Esophagus (tissue), 2 donors: ENCODE results near the gene GUCY2D. TPM values are rescaled to one million over a fixed set of nuclear protein-coding genes. Genes with fewer than 3 reads are reported as not detected.
"Not testable (repeated sequence)": the region's sequence is repeated elsewhere in the genome, so short reads cannot be mapped to it uniquely, and the experiment has no call there.

Source experiments
- H3K27ac ChIP-seq, 2 donors: one replicate each; pipeline ENCODE4 v1.5.1; 2013; ENCODE audit warnings: low read depth in 2 of 2, mild to moderate bottlenecking in 2 of 2, inconsistent platforms in 1 of 2, low read length in 1 of 2, moderate library complexity in 1 of 2
- H3K27me3 ChIP-seq, 2 donors: one replicate each; pipeline ENCODE4 v1.6.1; 2013; ENCODE audit warnings: low read length in 2 of 2, control low read depth in 1 of 2, mild to moderate bottlenecking in 1 of 2; ENCODE audit not compliant: insufficient read depth in 2 of 2, control insufficient read depth in 1 of 2
- H3K36me3 ChIP-seq, 2 donors: one replicate each; pipeline ENCODE4 v1.6.1; 2013; ENCODE audit warnings: low read length in 1 of 2; ENCODE audit not compliant: control insufficient read depth in 2 of 2, insufficient read depth in 2 of 2
- H3K4me1 ChIP-seq, 2 donors: one replicate each; pipeline ENCODE4 v1.6.1; 2013; ENCODE audit warnings: low read length in 1 of 2; ENCODE audit not compliant: control insufficient read depth in 2 of 2, insufficient read depth in 2 of 2
- H3K4me3 ChIP-seq, 2 donors: one replicate each; pipeline ENCODE4 v1.5.1; 2013; ENCODE audit warnings: low read length in 2 of 2, mild to moderate bottlenecking in 2 of 2, low read depth in 1 of 2, moderate library complexity in 1 of 2
- H3K9me3 ChIP-seq, 2 donors: one replicate each; pipeline ENCODE4 v1.6.1; 2013; ENCODE audit warnings: mild to moderate bottlenecking in 2 of 2, low read depth in 1 of 2, low read length in 1 of 2, moderate library complexity in 1 of 2; ENCODE audit not compliant: control insufficient read depth in 2 of 2, insufficient read depth in 1 of 2
- WGBS, 2 donors: extraction: QIAGEN DNeasy Blood & Tissue Kit; methylation state at CpG; one replicate each; pipeline ENCODE4 v1.1.7; 2013; 5-methylcytosine and 5-hydroxymethylcytosine counted together
- polyA plus RNA-seq, 2 donors: library from polyadenylated mRNA; stranded (reverse); fragments of 200-250 nt; gene quantifications; one replicate each; pipeline ENCODE4 v1.2.3, GENCODE V29; 2013
- donor health status: healthy with polysubstance abuse.
- donor health status: Bipolar disorder and iron deficiency.

The GUCY2D gene
- polyA plus RNA-seq, 2 donors, result 0.19 to 0.59 TPM

GRCh38 chr17:8052256-8053252, 50.1 kb downstream of the GUCY2D start:
- Histone ChIP-seq H3K27me3 (no peaks in the 10 kb centered on the region), H3K4me1 (peaks cover 0 to 2% of the 10 kb centered on the region in 2 donors), H3K36me3 (peaks cover 0 to 2% of the 10 kb centered on the region in 2 donors), H3K27ac (no peak overlapping the region), H3K9me3 (no peaks in the 10 kb centered on the region), H3K4me3 (no peak overlapping the region)
- 93 to 94% methylated on average over 6 of the region's 6 CpGs for WGBS, 2 donors

GRCh38 chr17:8053600-8053999, 51.2 kb downstream of the GUCY2D start:
- H3K27ac ChIP-seq, result no peak overlapping the region
- peaks cover 0 to 2% of the 10 kb centered on the region in 2 donors for H3K4me1 ChIP-seq
- WGBS, 2 donors, result 93 to 96% methylated on average over 7 of the region's 7 CpGs
- H3K4me3 ChIP-seq, result no peak overlapping the region
- H3K27me3 ChIP-seq, result no peaks in the 10 kb centered on the region
- no peaks in the 10 kb centered on the region for H3K9me3 ChIP-seq
- no peaks in the 10 kb centered on the region for H3K36me3 ChIP-seq

GRCh38 chr17:8055851-8056231, 53.4 kb downstream of the GUCY2D start:
- H3K36me3 ChIP-seq, result no peaks in the 10 kb centered on the region
- H3K27ac ChIP-seq, result no peak overlapping the region
- H3K9me3 ChIP-seq, result no peaks in the 10 kb centered on the region
- no peak overlapping the region for H3K4me3 ChIP-seq
- H3K4me1 ChIP-seq, result peaks cover 0 to 2% of the 10 kb centered on the region in 2 donors
- H3K27me3 ChIP-seq, result peaks cover 0 to 3% of the 10 kb centered on the region in 2 donors
- 76 to 81% methylated on average over 3 of the region's 3 CpGs for WGBS, 2 donors

- H3K4me1 ChIP-seq, result peaks cover 0 to 2% of the 10 kb centered on the region in 2 donors
- no peaks in the 10 kb centered on the region for H3K9me3 ChIP-seq
- no peak overlapping the region for H3K27ac ChIP-seq
- H3K4me3 ChIP-seq, result no peak overlapping the region
- H3K27me3 ChIP-seq, result peaks cover 0 to 5% of the 10 kb centered on the region in 2 donors
- whole genome bisulfite sequencing, 2 donors, result 38 to 54% methylated on average over 14 of the region's 14 CpGs
- no peaks in the 10 kb centered on the region for H3K36me3 ChIP-seq
Measured at GRCh38 chr17:8056232-8056975, 54.0 kb downstream of the GUCY2D start.

GRCh38 chr17:8056976-8057625, 54.7 kb downstream of the GUCY2D start:
- peaks cover 0 to 2% of the 10 kb centered on the region in 2 donors for H3K4me1 ChIP-seq
- H3K36me3 ChIP-seq, result no peaks in the 10 kb centered on the region
- H3K4me3 ChIP-seq, result no peak overlapping the region
- H3K27ac ChIP-seq, result no peak overlapping the region
- H3K27me3 ChIP-seq, result peaks cover 0 to 5% of the 10 kb centered on the region in 2 donors
- no peaks in the 10 kb centered on the region for H3K9me3 ChIP-seq
- WGBS, 2 donors, result 56 to 64% methylated on average over 17 of the region's 17 CpGs

- Histone ChIP-seq H3K4me1 (peaks cover 0 to 2% of the 10 kb centered on the region in 2 donors), H3K27ac (no peak overlapping the region), H3K27me3 (peaks cover 0 to 5% of the 10 kb centered on the region in 2 donors), H3K36me3 (no peaks in the 10 kb centered on the region), H3K4me3 (no peak overlapping the region), H3K9me3 (no peaks in the 10 kb centered on the region)
- WGBS, 2 donors, result 7 to 8% methylated on average over 14 of the region's 14 CpGs
Measured at GRCh38 chr17:8057691-8058114, 55.3 kb downstream of the GUCY2D start.

- Histone ChIP-seq H3K9me3 (no peaks in the 10 kb centered on the region), H3K36me3 (no peaks in the 10 kb centered on the region), H3K27me3 (peaks cover 0 to 5% of the 10 kb centered on the region in 2 donors), H3K4me1 (peaks cover 0 to 2% of the 10 kb centered on the region in 2 donors), H3K27ac (no peak overlapping the region), H3K4me3 (no peak overlapping the region)
- WGBS, 2 donors, result 9 to 12% methylated on average over 7 of the region's 7 CpGs
Measured at GRCh38 chr17:8059131-8059530, 56.7 kb downstream of the GUCY2D start.

- Histone ChIP-seq H3K27me3 (peaks cover 0 to 5% of the 10 kb centered on the region in 2 donors), H3K36me3 (no peaks in the 10 kb centered on the region), H3K4me1 (peaks cover 0 to 2% of the 10 kb centered on the region in 2 donors), H3K4me3 (no peak overlapping the region), H3K9me3 (no peaks in the 10 kb centered on the region), H3K27ac (no peak overlapping the region)
- WGBS, 2 donors, result 6% methylated on average over 10 of the region's 10 CpGs
Measured at GRCh38 chr17:8060274-8060673, 57.9 kb downstream of the GUCY2D start.

- not testable (repeated sequence) for H3K4me1 ChIP-seq, H3K27me3 ChIP-seq, H3K36me3 ChIP-seq, H3K27ac ChIP-seq, H3K4me3 ChIP-seq, H3K9me3 ChIP-seq
- WGBS, 2 donors, result 55 to 56% methylated on average over 7 to 8 of the region's 8 CpGs
Measured at GRCh38 chr17:8061851-8062250, 59.4 kb downstream of the GUCY2D start.
